VCaP (cell line): ENCODE results near the gene CXXC1.

Source experiments
- H3K27ac ChIP-seq: fragments of 450-650 bp; 2 replicates; pipeline ENCODE4 v1.5.1; 2017
- TF ChIP-seq, protein P1 (sequence below): fragments of 450-650 bp; conservative IDR thresholded peaks from 2 replicates; pipeline ENCODE4 v1.5.1; 2017; ENCODE audit warnings: mild to moderate bottlenecking, moderate library complexity

The CXXC1 gene

DNA sequence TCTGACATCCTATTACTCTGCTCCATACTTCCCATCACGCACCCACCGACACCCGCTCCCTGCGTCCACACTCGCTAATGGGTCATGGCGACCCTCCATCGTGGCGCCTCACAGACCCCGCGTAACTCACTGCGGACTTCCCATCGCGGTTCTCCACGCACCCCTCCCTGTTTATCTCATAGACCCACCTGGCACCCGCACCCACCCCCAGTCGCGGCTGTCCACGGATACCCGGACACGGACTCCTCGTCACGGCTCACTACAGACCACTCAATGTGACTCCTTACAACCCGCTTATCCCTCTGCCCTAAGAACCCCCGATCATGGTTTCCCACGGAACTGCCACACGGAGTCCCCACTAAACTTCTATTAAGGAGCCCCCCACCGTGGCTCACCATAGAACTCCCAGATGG is 458 bp downstream of the CXXC1 start:
- TF ChIP-seq, protein P1, sequence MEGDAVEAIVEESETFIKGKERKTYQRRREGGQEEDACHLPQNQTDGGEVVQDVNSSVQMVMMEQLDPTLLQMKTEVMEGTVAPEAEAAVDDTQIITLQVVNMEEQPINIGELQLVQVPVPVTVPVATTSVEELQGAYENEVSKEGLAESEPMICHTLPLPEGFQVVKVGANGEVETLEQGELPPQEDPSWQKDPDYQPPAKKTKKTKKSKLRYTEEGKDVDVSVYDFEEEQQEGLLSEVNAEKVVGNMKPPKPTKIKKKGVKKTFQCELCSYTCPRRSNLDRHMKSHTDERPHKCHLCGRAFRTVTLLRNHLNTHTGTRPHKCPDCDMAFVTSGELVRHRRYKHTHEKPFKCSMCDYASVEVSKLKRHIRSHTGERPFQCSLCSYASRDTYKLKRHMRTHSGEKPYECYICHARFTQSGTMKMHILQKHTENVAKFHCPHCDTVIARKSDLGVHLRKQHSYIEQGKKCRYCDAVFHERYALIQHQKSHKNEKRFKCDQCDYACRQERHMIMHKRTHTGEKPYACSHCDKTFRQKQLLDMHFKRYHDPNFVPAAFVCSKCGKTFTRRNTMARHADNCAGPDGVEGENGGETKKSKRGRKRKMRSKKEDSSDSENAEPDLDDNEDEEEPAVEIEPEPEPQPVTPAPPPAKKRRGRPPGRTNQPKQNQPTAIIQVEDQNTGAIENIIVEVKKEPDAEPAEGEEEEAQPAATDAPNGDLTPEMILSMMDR: no peak
- peak overlapping the region; percentile 78 for H3K27ac ChIP-seq

DNA sequence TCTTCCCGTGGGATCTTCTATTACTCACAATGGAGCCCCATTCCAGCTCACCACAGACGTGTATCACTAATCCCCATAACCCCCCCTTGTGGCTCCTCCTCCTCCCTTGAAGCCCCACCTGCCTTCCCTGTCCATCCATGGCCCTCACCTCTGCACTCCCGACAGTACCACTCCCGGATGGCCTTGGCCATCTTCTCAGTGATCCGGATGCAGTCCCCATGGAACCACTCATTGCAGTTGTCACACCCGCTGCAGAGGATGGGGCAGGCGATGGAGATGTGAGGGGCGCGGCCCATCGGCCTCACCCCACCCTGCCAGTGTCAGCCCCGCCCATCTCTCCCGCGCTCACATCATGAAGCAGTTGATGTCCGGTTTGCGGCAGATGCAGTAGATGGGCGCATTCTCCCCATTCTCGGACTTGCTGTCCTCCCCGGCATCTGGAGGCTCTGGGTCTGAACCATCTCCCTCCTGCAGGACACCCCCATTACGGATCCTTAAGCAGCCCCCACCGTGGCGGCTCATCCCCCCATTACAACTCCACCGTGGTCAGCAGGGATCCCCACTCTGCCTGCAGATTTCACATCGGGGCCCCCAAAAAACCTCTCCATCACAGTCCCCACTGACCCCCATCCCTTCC is 983 bp downstream of the CXXC1 start:
- H3K27ac ChIP-seq: peak overlapping the region; percentile 78; the same call in 1 of the 2 replicates
- TF ChIP-seq, protein P1: no peak

DNA sequence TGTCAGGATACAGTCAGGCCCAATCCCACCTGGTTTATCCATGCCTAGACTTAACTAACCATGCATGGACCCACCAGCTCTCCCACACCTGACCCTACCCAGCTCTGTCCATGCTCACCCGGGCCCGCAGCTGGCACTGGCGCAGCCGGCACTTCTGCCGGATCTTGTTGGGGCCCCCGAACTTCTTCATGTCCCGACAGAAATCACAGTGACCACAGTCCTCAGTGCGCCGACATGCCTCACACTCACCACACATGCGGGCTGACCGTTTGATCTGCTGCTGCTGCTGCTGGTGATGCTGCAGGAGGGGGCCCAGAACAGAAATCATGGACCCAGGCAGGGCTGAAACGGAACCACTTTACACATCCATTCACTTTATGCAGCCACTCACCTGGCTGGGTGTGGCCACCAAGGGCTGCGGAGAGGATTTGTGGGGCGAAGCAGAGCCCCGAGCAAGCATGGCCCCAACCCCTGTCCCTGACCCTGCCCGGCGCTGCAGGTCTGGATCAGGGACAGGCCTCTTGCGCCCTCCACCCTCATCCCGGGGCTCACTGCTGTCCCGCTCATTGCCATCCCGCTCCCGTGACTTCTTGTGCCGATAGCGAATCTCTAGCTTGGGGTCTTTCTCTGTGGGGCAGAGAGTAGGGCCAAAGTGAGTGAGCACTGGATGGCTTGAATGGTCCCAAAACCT is 1.7 kb downstream of the CXXC1 start:
- TF ChIP-seq, protein P1: no peak
- no peak overlapping the region for H3K27ac ChIP-seq

DNA sequence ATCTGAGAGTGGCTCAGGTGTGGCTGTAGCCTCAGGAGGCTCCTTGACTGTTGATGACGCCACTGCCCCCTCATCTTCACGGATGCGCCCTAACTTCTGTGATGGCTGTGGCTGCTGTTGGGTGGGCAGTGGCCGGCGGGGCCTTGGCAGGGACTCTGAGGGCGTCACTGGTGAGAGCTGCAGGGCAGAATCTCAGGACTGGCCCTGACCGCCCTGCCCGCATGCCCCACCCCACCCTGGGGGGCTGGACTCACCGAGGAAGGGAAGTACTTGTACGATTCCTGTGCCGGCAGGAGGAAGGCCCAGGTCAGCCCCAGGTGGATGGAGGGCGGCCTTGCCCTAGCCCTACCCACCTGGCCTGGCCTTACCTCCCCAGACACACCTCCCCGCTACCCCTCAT is 2.4 kb downstream of the CXXC1 start:
- H3K27ac ChIP-seq: no peak overlapping the region

DNA sequence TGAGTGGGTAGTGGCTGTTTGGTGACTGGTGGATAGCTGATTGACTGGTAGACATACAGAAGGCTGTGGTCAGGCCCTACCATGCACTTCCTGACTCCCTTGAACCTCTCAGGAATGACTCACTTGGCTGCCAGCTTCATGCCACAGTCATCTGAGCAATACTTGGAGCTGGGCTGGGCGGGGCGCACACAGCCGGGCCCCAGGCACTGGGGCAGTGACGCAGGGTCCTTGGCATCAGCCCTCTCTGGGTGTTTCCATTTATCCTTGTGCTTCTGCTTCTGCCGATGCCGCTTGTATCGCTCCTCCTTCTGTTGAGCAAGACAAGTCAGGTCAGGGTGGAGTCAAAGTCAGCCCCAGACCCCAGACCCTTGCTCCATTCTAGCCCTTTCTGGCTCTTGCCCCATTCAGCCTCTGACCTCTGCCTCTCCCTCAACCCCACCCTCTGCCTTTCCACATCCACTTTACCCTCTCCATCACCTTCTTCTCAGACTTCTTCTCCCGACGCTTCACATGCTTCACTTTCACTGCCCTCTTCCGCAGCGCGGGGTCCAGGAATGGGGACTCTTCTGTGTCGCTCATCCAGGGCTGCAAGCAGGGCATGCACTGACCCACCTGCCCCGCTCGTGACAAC is 3.1 kb downstream of the CXXC1 start:
- TF ChIP-seq, protein P1: no peak
- H3K27ac ChIP-seq: no peak overlapping the region

More for the DNA sequence above, 2.4 kb downstream of the CXXC1 start:
- TF ChIP-seq, protein P1: no peak

DNA sequence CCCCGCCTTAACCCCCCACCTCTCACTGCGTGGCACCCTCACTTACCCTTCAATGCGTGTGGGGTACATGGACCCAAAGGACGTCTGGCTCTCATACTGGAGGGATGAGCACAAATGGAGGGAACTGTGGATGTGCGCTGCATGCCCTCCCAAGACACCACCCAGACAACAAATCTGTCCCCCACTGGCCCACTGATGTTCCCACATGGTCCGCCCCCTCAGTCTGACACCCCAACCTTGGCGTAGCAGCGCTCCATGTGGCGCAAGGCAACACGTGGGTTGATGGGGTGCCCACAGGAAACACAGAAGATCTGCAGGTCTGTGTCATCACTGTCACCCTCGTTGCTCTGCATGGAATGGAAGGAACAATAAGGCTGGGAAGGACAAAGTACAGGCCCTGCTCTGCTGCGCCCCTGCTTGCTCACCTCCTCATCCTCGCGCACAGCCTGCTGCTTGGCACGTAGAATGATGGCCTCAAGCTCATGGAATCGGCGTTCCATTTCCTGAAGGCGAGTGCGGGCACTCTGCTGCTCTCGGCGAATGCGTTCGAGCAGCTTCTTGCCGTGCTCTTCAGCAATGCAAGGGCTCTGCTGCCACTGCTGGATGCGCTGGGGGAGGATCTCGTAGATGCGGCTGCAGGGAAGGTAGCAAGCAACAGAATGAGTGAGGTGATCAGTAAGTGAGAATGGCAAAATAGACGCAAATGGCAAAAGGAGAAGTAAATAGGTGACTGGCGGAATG is 3.9 kb downstream of the CXXC1 start:
- TF ChIP-seq, protein P1: no peak
- no peak overlapping the region for H3K27ac ChIP-seq
